Astrocyte of the cerebellum (primary cell): Measurements from ENCODE around the gene LRP5.
"Not testable (repeated sequence)": the region's sequence is repeated elsewhere in the genome, so short reads cannot be mapped to it uniquely, and the experiment has no call there.

Experiments
- DNase-seq: peaks from one replicate; pipeline ENCODE4 v3.0.0-alpha.2; 2011; ENCODE audit warnings: low read depth
- H3K4me3 ChIP-seq: 2 replicates; pipeline ENCODE4 v1.5.1; 2011; ENCODE audit warnings: mild to moderate bottlenecking, low read depth, low read length, moderate library complexity
- CTCF ChIP-seq: IDR thresholded peaks from 2 replicates; pipeline ENCODE4 v1.5.1; 2012; ENCODE audit warnings: low read length, low read depth, moderate library complexity, mild to moderate bottlenecking; ENCODE audit errors: missing control alignments
- in situ Hi-C: cut with HindIII; loops from 2 replicates; pipeline ENCODE4 v1.10.0; 2017; ENCODE audit warnings: low sequenced_read_pairs

The LRP5 gene

GRCh38 chr11:68430384-68430783, 118.0 kb downstream of the LRP5 start:
- in situ Hi-C loops, result no loop called here
- no peak for DNase-seq
- H3K4me3 ChIP-seq, result no peak overlapping the region
- no peak for TF ChIP-seq CTCF

- in situ Hi-C loops, result no loop called here
- H3K4me3 ChIP-seq, result no peak overlapping the region
- TF ChIP-seq CTCF, result no peak
- no peak for DNase-seq
These were observed 118.4 kb downstream of the LRP5 start for GRCh38 chr11:68430801-68431200.

GRCh38 chr11:68431984-68432645, 119.7 kb downstream of the LRP5 start:
- no peak overlapping the region for H3K4me3 ChIP-seq
- in situ Hi-C loops, result no loop called here
- TF ChIP-seq CTCF, result no peak
- no peak for DNase-seq

GRCh38 chr11:68432874-68433273, 120.5 kb downstream of the LRP5 start:
- in situ Hi-C loops, result no loop called here
- no peak for DNase-seq
- no peak overlapping the region for H3K4me3 ChIP-seq
- TF ChIP-seq CTCF, result no peak

GRCh38 chr11:68433541-68433940, 121.2 kb downstream of the LRP5 start:
- no peak overlapping the region for H3K4me3 ChIP-seq
- no peak for TF ChIP-seq CTCF
- DNase-seq, result no peak
- in situ Hi-C loops, result no loop called here

- H3K4me3 ChIP-seq, in situ Hi-C loops, DNase-seq: not testable (repeated sequence)
These were observed 121.8 kb downstream of the LRP5 start for GRCh38 chr11:68434159-68434558.

- in situ Hi-C loops, result no loop called here
- DNase-seq, result no peak
- no peak overlapping the region for H3K4me3 ChIP-seq
- TF ChIP-seq CTCF, result no peak
These were observed 123.9 kb downstream of the LRP5 start for GRCh38 chr11:68436162-68436888.
